GM18498 (cell line): ENCODE data around the gene IL1A.

ENCODE experiments used
- ATAC-seq: cut with Tn5 transposase; IDR thresholded peaks from one replicate; pipeline ENCODE4 v1.9.1; 2021; ENCODE audit warnings: mild to moderate bottlenecking, moderate library complexity; ENCODE audit not compliant: unreplicated experiment

The IL1A gene

GRCh38 chr2:112793449-112793978 lies 9.2 kb upstream of the IL1A start:
- ATAC-seq: no peak

DNA sequence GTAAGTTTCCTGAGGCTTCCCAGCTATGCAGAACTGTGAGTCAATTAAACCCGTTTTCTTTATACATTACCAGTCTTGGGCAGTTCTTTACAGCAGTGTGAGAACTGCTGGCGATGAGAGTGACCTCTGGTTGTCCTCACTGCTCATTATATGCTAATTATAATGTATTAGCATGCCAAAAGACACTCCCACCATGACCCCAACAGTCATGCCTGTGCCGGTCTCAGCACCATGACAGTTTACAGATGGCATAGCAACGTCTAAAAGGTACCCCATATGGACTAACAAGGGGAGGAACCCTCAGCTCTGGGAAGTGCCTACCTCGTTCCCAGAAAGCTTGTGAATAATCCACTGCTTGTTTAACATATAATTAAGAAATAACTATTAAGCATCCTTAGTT lies 8.1 kb upstream of the IL1A start:
- no peak for ATAC-seq

GRCh38 chr2:112791693-112792230 lies 7.5 kb upstream of the IL1A start:
- ATAC-seq: no peak

DNA sequence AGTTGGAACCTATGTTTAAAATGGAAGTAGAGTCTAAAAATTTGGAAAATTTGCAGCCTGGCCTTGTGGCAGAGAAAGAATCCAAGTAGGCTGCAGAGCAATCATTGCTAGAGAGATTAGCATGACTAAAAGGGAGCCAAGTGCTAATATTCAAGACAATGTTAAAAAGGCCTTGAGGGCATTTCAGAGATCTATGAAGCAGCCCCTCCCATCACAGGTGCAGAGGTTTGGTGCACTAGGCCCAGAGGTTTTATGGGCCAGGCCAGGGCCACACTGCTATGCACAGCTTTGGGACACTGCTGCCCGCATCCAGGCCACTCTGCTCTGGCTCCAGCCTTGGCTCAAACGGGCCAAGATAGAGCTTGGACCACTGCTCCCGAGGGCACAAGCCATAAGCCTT lies 6.7 kb upstream of the IL1A start:
- no peak for ATAC-seq

DNA sequence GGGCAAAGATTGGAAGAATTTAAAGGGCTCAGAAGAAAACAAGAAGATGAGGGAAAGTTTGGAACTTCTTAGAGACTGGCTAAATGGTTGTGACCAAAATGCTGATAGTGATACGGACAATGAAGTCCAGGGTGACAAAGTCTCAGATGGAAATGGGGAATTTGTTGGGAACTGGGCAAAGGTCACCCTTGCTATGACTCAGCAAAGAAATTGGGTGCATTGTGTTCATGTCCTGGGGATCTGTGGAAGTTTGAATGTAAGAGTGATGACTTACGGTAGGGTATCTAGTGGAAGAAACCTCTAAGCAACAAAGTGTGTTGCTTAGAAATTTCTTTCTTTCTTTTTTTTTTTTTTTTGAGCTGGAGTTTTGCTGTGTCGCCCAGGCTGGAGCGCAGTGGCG lies 6.0 kb upstream of the IL1A start:
- no peak for ATAC-seq

- no peak for ATAC-seq
Measured at GRCh38 chr2:112789186-112789585, 4.9 kb upstream of the IL1A start.

GRCh38 chr2:112788653-112789052 lies 4.4 kb upstream of the IL1A start:
- ATAC-seq: no peak

DNA sequence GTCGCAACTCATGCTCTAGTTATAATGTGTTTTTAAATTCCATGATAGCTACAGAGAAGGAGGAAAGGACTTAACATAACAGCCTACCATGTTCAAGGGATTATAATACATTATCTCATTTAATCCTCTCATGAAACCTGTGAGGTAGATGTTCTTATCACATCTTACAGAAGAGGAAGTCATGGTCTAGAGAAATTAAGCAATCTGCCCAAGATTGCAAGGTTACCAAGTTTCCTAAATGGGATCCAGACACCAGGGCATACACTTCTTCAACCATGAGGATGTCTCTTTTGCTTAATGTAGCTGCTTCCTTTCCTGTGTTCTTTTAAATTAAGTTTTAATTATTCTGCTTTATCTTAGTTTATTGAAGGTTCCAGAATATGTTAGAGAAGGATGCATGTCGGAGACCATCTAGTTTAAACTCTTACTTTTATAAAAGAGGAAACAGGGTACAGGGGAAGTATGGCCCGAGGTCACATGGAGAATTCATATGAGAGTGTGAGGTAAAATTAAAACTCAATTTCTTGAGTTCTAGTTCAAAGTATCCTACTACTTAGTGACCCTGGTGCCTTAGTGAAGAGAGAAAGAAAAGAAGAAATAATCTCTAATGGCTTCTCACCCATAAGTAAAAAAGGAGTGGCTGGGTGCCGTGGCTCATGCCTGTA lies 3.6 kb upstream of the IL1A start:
- no peak for ATAC-seq

- no peak for ATAC-seq
Measured at GRCh38 chr2:112787294-112787693, 3.0 kb upstream of the IL1A start.

DNA sequence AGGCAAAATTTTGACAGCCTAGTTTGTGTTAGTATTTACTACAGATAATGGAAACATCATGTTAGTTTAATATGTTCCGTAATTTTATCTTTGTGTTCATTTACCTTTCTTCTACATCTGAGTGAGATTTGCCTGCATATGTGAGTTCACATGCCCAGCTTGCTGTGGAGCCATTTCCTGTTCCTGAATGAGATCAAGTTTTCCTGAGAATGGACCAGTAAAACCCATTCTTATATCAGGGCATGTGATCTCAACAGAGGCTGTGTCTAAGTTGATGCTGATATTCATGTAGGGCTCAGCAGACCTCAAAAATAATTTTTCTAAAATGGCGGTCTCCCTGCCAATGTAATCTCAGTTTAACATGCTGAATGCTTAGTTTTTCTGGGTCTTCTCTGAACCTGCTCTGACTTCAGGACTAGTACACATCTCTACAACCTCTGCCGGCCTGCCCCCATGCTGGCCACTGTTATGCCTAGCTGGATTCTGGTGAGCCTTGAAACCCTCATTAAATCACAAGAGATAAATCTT lies 1.0 kb downstream of the IL1A start:
- no peak for ATAC-seq

DNA sequence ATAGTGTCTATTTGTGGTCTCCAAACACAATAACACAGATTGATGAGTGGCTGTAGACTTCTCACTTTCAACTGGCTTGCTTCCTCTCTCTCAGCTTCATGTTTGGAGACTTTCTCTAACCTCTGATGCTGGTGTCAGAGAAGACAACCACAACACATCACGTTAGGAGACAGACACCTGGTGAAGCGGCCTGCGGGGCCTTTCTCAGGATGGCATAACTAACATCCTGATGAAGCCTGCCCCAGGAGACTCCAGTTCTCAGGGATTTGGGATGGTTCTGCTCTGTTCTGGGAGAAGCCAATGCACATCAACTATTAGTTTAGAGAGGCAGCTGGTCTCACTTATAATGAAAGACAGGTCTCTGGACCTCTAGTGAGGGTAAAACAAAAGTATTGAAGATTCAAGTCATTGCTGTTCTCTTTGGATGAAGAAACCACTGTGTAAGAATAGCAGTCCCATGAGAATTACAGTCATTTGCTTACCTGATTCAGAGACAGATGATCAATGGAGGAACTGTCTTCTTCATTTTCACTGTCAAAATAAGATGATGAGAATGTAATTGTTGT lies 2.0 kb downstream of the IL1A start:
- ATAC-seq: peak; percentile 86

GRCh38 chr2:112779598-112779997 lies 4.7 kb downstream of the IL1A start:
- ATAC-seq: no peak

DNA sequence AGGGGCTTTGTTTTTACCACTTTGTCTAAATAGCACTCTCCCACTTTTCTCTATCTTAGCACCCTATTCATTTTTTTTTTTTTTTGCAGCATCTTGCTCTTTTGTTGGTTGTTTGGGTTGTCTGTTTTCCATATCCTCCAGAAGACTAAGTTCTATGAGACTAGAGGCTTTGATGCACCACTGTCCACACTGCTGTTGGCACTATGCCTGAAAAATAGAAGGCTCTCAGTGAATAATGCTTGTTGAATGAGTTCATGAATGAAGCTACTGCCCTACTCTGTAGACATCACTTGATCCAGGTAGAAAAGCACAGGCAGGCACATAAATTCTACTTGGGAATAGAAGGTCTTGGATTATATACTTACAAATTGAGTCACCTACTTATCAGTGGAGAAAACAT lies 7.3 kb downstream of the IL1A start:
- no peak for ATAC-seq

- no peak for ATAC-seq
Measured at GRCh38 chr2:112776113-112776512, 8.2 kb downstream of the IL1A start.

- ATAC-seq: no peak
Measured at GRCh38 chr2:112774536-112775285, 9.6 kb downstream of the IL1A start.

DNA sequence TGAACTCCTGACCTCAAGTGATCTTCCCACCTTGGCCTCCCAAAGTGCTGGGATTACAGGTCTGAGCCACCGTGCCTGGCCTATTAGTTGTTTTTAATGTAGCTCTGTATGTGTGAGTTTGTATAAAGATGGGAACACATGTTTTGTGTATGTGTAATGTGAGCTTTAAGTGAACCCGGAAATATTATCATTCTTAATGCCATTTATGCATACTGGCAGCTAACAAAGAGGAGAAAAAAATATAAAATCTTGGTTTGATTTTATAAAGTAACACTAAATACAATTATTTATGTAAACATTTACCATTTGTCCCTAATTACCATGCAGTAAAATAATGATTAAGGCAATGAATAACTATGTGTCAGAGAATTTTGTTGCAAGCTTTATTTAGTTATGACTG lies 10.7 kb downstream of the IL1A start:
- ATAC-seq: no peak

- no peak for ATAC-seq
Measured at GRCh38 chr2:112772911-112773475, 11.3 kb downstream of the IL1A start.

DNA sequence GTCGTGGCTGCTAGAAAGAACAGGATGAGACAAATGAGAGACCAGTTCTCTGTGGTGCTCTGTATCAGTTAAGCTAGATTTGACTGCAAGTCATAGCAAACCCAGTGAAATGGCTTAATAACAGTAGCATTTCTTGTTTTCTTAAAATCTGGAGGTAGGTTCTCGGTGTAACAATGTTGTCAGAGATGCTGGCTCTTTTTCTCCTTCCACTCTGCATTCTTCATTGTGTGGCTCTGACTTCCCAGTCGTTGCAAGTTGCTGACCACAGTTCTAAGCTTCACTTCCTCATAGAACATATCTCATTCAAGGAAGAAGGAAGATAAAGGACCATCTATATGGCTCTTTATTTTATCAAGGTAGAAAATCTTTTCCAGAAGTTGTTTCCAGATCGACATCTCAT lies 12.0 kb downstream of the IL1A start:
- ATAC-seq: no peak

- ATAC-seq: no peak
Measured at GRCh38 chr2:112768432-112768831, 15.9 kb downstream of the IL1A start.

DNA sequence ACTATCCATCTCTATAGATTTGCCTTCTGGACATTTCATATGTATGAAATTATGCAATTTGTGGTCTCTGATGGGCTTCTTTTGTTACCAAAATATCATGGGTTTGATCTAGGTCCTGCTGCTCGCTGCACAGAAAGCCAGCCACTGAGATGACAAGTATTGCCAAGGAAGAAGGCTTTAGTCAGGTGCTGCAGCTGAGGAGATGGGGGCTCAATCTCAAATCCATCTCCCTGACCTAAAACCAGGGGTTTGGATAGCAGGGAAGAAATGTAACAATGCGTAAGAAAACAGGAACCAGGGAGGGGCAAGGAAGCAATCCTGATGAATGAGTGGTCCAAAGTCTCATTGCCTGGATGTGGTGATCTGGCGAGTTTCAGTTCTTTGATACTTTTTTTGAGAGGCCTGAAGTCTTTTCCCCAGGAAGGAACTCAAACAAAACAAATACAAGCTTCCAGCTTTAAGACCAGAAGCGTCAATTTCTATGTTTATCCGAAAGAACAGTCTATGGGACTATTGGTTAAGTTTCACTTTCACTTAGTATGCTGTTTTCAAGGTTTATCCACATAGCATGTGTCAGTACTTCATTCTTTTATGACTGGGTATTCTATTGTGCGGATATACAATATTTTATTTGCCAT lies 16.5 kb downstream of the IL1A start:
- ATAC-seq: no peak

DNA sequence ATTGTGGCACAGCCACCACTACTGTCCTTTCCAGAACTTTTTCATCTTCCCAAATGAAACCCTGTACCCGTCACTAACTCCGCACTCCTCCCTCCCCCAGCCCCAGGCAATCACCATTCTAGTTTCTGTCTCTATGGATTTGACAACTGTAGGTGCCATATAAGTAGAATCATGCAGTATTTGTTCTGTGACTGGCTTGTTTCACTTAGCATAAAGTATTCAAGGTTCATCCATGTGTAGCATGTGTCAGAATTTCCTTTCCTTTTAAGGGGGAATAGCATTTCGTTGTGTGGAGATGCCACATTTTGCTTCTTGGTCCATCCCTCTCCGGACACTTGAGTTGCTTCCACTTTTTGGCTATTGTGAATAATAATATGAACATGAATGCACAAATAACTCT lies 19.0 kb downstream of the IL1A start:
- no peak for ATAC-seq
